DMS 273 (cell line): ENCODE results near the gene A1BG.

Experiments
- DNase-seq: peaks from one replicate; lab custom pipeline; 2025; ENCODE audit not compliant: unreplicated experiment; lab: John Stamatoyannopoulos, UW

The A1BG gene

DNA sequence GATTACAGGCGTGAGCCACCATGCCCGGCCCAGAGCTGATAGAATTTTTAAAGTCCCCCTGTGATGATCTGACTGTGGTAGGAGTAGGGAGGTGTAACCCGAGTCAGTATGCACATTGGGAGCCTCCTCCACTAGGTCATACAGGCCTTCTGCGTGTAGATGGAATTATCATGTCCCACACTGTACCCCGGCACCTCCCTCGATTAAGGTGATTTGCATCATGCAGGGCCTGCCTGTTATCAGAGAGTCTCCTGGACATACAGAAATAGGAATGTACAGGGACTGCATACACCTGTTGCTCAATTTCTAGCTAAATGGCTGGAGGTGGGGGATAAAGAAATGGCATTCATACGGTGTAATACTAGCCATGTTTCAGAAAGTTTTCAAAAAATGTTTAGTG lies 49.0 kb downstream of the A1BG start:
- no peak for DNase-seq

DNA sequence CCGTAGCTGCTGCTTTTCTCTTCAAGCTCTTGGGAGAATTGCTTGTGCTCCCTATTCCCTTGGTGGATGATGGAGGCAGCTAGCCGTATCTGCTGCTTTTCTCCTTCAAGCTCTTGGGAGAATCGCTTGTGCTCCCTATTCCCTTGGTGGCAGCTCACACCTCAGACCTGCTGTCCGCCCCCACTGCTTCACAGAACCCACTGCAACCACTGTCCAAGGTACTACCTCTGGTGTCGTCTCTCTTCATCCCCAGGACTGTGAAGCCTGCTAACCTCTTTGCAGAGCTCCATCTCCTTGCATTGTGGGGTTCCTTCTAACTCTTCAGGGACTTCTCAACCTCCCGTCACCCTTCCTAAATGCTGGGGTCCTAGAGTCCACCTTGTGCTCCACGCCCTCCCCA lies 52.7 kb downstream of the A1BG start:
- DNase-seq, result no peak

DNA sequence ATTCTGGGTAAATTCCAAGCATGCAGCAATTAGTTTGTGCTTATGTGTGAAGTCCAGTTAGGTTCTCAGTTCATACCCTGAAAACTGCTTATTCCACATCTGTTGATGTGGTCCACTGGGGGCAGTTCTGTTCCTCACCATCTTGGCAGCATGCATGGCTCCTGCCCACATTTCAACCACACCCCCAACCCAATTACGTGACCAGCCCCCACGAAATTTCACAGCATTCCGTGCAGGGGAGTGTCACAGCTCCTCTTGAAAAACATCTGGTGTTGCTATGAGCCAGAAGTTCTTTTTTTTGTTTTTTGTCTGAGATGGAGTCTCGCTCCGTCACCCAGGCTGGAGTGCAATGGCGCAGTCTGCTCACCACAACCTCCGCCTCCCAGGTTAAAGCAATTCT lies 57.2 kb downstream of the A1BG start:
- DNase-seq, result no peak
